Activated CD4-positive, alpha-beta T cell treated with anti-CD3 and anti-CD28 coated beads, Interleukin-2, amount 10 ng/mL, durations not matched to agents 7 days and 5 days (primary cell): ENCODE results near the gene FYB1. TPM values are rescaled to one million over a fixed set of nuclear protein-coding genes. Genes with fewer than 3 reads are reported as not detected.
A peak's percentile ranks its signal among the peaks of the same experiment; 100 is the strongest.

Source experiments
- CTCF ChIA-PET: fragments of 350-600 bp; sonication (Branson Sonifier 250); formaldehyde crosslinking; loops from one replicate; lab custom pipeline; 2021; ENCODE audit warnings: antibody characterized with exemption; lab: Charles Lee
- POLR2A ChIA-PET: fragments of 350-600 bp; sonication (Branson Sonifier 250); formaldehyde crosslinking; loops from one replicate; lab custom pipeline; 2021; ENCODE audit warnings: antibody characterized with exemption; lab: Charles Lee
- DNase-seq: peaks from one replicate; pipeline ENCODE4 v3.0.0-alpha.2; 2020
- H3K27ac Mint-ChIP-seq: one replicate; pipeline ENCODE4 v1.8.0; 2021; ENCODE audit warnings: mild to moderate bottlenecking, moderate library complexity, mixed read lengths
- H3K27me3 Mint-ChIP-seq: one replicate; pipeline ENCODE4 v1.8.0; 2021; ENCODE audit warnings: mixed read lengths
- H3K36me3 Mint-ChIP-seq: one replicate; pipeline ENCODE4 v1.8.0; 2021; ENCODE audit warnings: low read depth, mixed read lengths
- H3K4me1 Mint-ChIP-seq: one replicate; pipeline ENCODE4 v1.8.0; 2021; ENCODE audit warnings: mixed read lengths
- H3K4me3 Mint-ChIP-seq: one replicate; pipeline ENCODE4 v1.8.0; 2021; ENCODE audit warnings: mild to moderate bottlenecking, moderate library complexity, mixed read lengths
- H3K9me3 Mint-ChIP-seq: one replicate; pipeline ENCODE4 v1.8.0; 2021; ENCODE audit warnings: mixed read lengths
- total RNA-seq, 2 experiments: library from RNA; stranded (reverse); gene quantifications; one replicate each; pipeline ENCODE4 v1.2.3, GENCODE V29; 2021

Gene FYB1
- total RNA-seq, 2 experiments from 2014 or later: 396 to 480 TPM

- Mint-ChIP-seq H3K9me3 (no peaks in the 10 kb centered on the region), H3K27ac (peak overlapping the region; percentile 93), H3K36me3 (peaks cover 46% of the 10 kb centered on the region), H3K27me3 (no peaks in the 10 kb centered on the region), H3K4me1 (peaks cover 35% of the 10 kb centered on the region), H3K4me3 (peak overlapping the region; percentile 93)
- CTCF ChIA-PET: interaction anchor here (0.6 to 4.9 kb wide), 8 partner anchors 10 to 68 kb away, joined by 3 to 30 read pairs (median 8); partner anchors contain the start of gene FYB1
- POLR2A ChIA-PET: interaction anchor here (0.6 to 1.8 kb wide), 3 partner anchors 10 to 37 kb away, joined by 3 to 9 read pairs (median 3); no protein-coding TSS in a partner anchor
- DNase-seq: peak; percentile 8
Observed at GRCh38 chr5:39201781-39202596, 17.4 kb downstream of the FYB1 start.

GRCh38 chr5:39201160-39201780 is 18.1 kb downstream of the FYB1 start:
- DNase-seq: peak; percentile 12
- H3K4me3 Mint-ChIP-seq: peak overlapping the region; percentile 93
- peak overlapping the region; percentile 93 for H3K27ac Mint-ChIP-seq
- H3K27me3 Mint-ChIP-seq: no peaks in the 10 kb centered on the region
- CTCF ChIA-PET: interaction anchor here (0.6 to 4.9 kb wide), 8 partner anchors 10 to 346 kb away, joined by 3 to 30 read pairs (median 6); partner anchors contain the start of gene FYB1
- POLR2A ChIA-PET: interaction anchor here (0.6 to 1.8 kb wide), 5 partner anchors 11 to 1835 kb away, joined by 3 to 12 read pairs (median 7); no protein-coding TSS in a partner anchor
- H3K9me3 Mint-ChIP-seq: no peaks in the 10 kb centered on the region
- peaks cover 53% of the 10 kb centered on the region for H3K36me3 Mint-ChIP-seq
- peaks cover 36% of the 10 kb centered on the region for H3K4me1 Mint-ChIP-seq

GRCh38 chr5:39200081-39200480 is 19.3 kb downstream of the FYB1 start:
- peaks cover 34% of the 10 kb centered on the region for H3K4me1 Mint-ChIP-seq
- peak overlapping the region; percentile 93 for H3K27ac Mint-ChIP-seq
- H3K4me3 Mint-ChIP-seq: peak overlapping the region; percentile 93
- no peaks in the 10 kb centered on the region for H3K27me3 Mint-ChIP-seq
- CTCF ChIA-PET: interaction anchor here (1.0 to 4.9 kb wide), 4 partner anchors 9 to 17 kb away, joined by 3 to 30 read pairs (median 12); partner anchors contain the start of gene FYB1
- no peaks in the 10 kb centered on the region for H3K9me3 Mint-ChIP-seq
- peaks cover 60% of the 10 kb centered on the region for H3K36me3 Mint-ChIP-seq
- POLR2A ChIA-PET: interaction anchor here (1.4 to 1.8 kb wide), 3 partner anchors 12 to 17 kb away, joined by 3 to 9 read pairs (median 7); no protein-coding TSS in a partner anchor
- DNase-seq: peak; percentile 47

- peak overlapping the region; percentile 93 for H3K27ac Mint-ChIP-seq
- peaks cover 67% of the 10 kb centered on the region for H3K36me3 Mint-ChIP-seq
- H3K4me3 Mint-ChIP-seq: peak overlapping the region; percentile 93
- peak; percentile 3 for DNase-seq
- H3K9me3 Mint-ChIP-seq: no peaks in the 10 kb centered on the region
- ChIA-PET CTCF (interaction anchor here (1.0 to 4.9 kb wide), 2 partner anchors 8 to 18 kb away, joined by 3 to 30 read pairs; partner anchors contain the start of gene FYB1), POLR2A (interaction anchor here (1.7 kb wide), 1 partner anchor 17 kb away, joined by 7 read pairs; no protein-coding TSS in a partner anchor)
- H3K4me1 Mint-ChIP-seq: peaks cover 34% of the 10 kb centered on the region
- no peaks in the 10 kb centered on the region for H3K27me3 Mint-ChIP-seq
Observed at GRCh38 chr5:39199335-39199734, 20.0 kb downstream of the FYB1 start.

GRCh38 chr5:39198127-39198526 is 21.2 kb downstream of the FYB1 start:
- CTCF ChIA-PET: no interaction called here
- Mint-ChIP-seq H3K36me3 (peaks cover 79% of the 10 kb centered on the region), H3K27me3 (no peaks in the 10 kb centered on the region), H3K9me3 (no peaks in the 10 kb centered on the region), H3K27ac (peak overlapping the region; percentile 74), H3K4me1 (peaks cover 40% of the 10 kb centered on the region), H3K4me3 (peak overlapping the region; percentile 81)
- no peak for DNase-seq
- POLR2A ChIA-PET: no interaction called here

GRCh38 chr5:39197556-39197955 is 21.8 kb downstream of the FYB1 start:
- Mint-ChIP-seq H3K4me3 (peak overlapping the region; percentile 81), H3K36me3 (peaks cover 81% of the 10 kb centered on the region)

GRCh38 chr5:39195198-39195826 is 24.1 kb downstream of the FYB1 start:
- no peaks in the 10 kb centered on the region for H3K9me3 Mint-ChIP-seq
- H3K4me1 Mint-ChIP-seq: peaks cover 66% of the 10 kb centered on the region
- H3K4me3 Mint-ChIP-seq: peak overlapping the region; percentile 81
- H3K27ac Mint-ChIP-seq: peak overlapping the region; percentile 84
- CTCF ChIA-PET: interaction anchor here (0.8 to 3.7 kb wide), 8 partner anchors 10 to 77 kb away, joined by 3 to 24 read pairs (median 5); no protein-coding TSS in a partner anchor
- H3K36me3 Mint-ChIP-seq: peaks cover 68% of the 10 kb centered on the region
- POLR2A ChIA-PET: interaction anchor here (0.5 to 1.4 kb wide), 3 partner anchors 9 to 1546 kb away, joined by 3 to 4 read pairs (median 3); no protein-coding TSS in a partner anchor
- no peak for DNase-seq
- H3K27me3 Mint-ChIP-seq: no peaks in the 10 kb centered on the region

More at GRCh38 chr5:39197556-39197955, 21.8 kb downstream of the FYB1 start:
- ChIA-PET CTCF (no interaction called here), POLR2A (no interaction called here)
- H3K4me1 Mint-ChIP-seq: peaks cover 46% of the 10 kb centered on the region
- H3K27me3 Mint-ChIP-seq: no peaks in the 10 kb centered on the region
- DNase-seq: peak; percentile 74
- peak overlapping the region; percentile 61 for H3K27ac Mint-ChIP-seq
- H3K9me3 Mint-ChIP-seq: no peaks in the 10 kb centered on the region

GRCh38 chr5:39194466-39195136 is 24.8 kb downstream of the FYB1 start:
- H3K4me1 Mint-ChIP-seq: peaks cover 73% of the 10 kb centered on the region
- CTCF ChIA-PET: interaction anchor here (1.0 to 3.7 kb wide), 9 partner anchors 11 to 89 kb away, joined by 3 to 24 read pairs (median 6); no protein-coding TSS in a partner anchor
- H3K27me3 Mint-ChIP-seq: no peaks in the 10 kb centered on the region
- H3K9me3 Mint-ChIP-seq: no peaks in the 10 kb centered on the region
- DNase-seq: no peak
- POLR2A ChIA-PET: interaction anchor here (1.4 kb wide), 1 partner anchor 17 kb away, joined by 4 read pairs; no protein-coding TSS in a partner anchor
- peak overlapping the region; percentile 84 for H3K27ac Mint-ChIP-seq
- H3K36me3 Mint-ChIP-seq: peaks cover 68% of the 10 kb centered on the region
- peak overlapping the region; percentile 81 for H3K4me3 Mint-ChIP-seq

GRCh38 chr5:39193553-39194465 is 25.6 kb downstream of the FYB1 start:
- ChIA-PET POLR2A (no interaction called here), CTCF (interaction anchor here (1.0 to 3.7 kb wide), 7 partner anchors 12 to 90 kb away, joined by 3 to 24 read pairs (median 6); no protein-coding TSS in a partner anchor)
- Mint-ChIP-seq H3K27me3 (no peaks in the 10 kb centered on the region), H3K36me3 (peaks cover 71% of the 10 kb centered on the region), H3K9me3 (no peaks in the 10 kb centered on the region), H3K4me1 (peaks cover 81% of the 10 kb centered on the region), H3K27ac (peak overlapping the region; percentile 84), H3K4me3 (peak overlapping the region; percentile 81)
- no peak for DNase-seq

- Mint-ChIP-seq H3K4me1 (peaks cover 92% of the 10 kb centered on the region), H3K9me3 (no peaks in the 10 kb centered on the region), H3K27ac (peak overlapping the region; percentile 84), H3K27me3 (no peaks in the 10 kb centered on the region), H3K4me3 (peak overlapping the region; percentile 81), H3K36me3 (peaks cover 72% of the 10 kb centered on the region)
- POLR2A ChIA-PET: no interaction called here
- CTCF ChIA-PET: interaction anchor here (1.2 to 3.0 kb wide), 4 partner anchors 12 to 91 kb away, joined by 4 to 17 read pairs (median 8); no protein-coding TSS in a partner anchor
- no peak for DNase-seq
Observed at GRCh38 chr5:39192450-39193160, 26.8 kb downstream of the FYB1 start.
